ENCODE results near the gene TBL3.

Gene TBL3

DNA sequence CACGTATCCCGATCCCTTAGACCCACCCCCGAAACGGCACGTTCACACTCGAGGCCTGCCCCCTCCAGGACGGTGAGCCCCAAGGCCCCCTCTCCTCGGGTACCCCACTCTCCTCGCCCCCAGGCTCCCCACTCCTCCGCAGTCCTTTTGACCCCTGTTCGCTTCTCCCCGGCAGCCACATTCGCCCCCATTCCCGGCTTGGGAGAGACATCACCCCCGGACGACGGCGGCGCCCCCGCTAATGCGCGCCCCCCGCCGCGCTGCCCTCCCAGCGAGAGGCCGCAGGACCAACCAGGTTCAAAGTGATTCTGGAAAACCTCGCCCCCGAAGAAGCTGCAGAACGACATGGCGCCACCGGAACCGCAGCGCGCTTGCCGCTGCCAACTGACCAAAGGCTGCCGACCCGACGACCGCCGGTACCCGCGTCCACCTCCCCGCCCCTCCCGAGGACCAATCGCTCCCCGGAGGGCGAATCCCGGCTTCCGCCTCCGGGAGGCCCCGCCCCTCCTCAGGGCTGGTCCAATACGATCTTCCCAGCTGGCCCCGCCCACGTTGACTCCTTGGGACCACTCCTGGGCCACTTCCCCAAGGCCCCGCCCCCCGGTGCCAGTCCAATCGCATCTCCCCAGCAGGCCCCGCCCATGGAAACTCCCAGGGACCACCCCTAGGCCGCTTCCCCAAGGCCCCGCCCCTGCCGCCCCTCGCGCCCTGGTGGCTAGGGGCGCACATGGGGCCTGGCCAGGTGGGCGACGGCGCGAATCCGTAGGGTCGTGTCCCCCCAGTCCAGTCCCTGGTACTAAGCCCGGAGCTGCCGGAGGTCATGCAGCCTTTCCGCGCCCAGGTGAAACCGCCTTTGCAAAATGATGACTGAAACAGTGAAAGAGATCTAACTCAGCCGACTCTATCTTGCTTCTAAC lies 28.8 kb upstream of the TBL3 start, which contains the start of gene MSRB1:
Gene MSRB1 (minus strand): TSS at position 390 of the 917 bp plus-strand sequence. CDS start 43 bp downstream, at position 347.
- H2AFZ ChIP-seq (ENCODE audit: low read length), result peak within 1 kb of the TSS; percentile 81; the same call in 1 of the 2 replicates
- H3F3A ChIP-seq (ENCODE audit: low read depth), result no peaks in the 10 kb centered on the region
- no peaks in the 10 kb centered on the region for H3K9me2 ChIP-seq (replicated peaks; ENCODE audit: low read depth, low read length)
- peak within 1 kb of the TSS; percentile 79 for H3K4me2 ChIP-seq (ENCODE audit: low read depth, low read length, poor library complexity, severe bottlenecking)
- H3K27me3 ChIP-seq (ENCODE audit: insufficient read depth, low read length, poor library complexity, severe bottlenecking), result no peaks in the 10 kb centered on the region
- H3K9ac ChIP-seq (ENCODE audit: low read depth, low read length, poor library complexity, severe bottlenecking), result peak within 1 kb of the TSS; percentile 87
- no peaks in the 10 kb centered on the region for H3K9me3 ChIP-seq (ENCODE audit: insufficient read depth, low read depth, low read length)
- peaks cover 5% of the 10 kb centered on the region for H3K4me1 ChIP-seq (ENCODE audit: insufficient read depth, low read length, poor library complexity, severe bottlenecking)
- H3K36me3 ChIP-seq (ENCODE audit: insufficient read depth, low read length), result no peaks in the 10 kb centered on the region
- H4K20me1 ChIP-seq (ENCODE audit: insufficient read depth, low read length, poor library complexity, severe bottlenecking), result no peaks in the 10 kb centered on the region
- TF ChIP-seq EZH2phosphoT487 (IDR thresholded peaks at IDR 0.05; ENCODE audit: borderline replicate concordance), result no peak
- TF ChIP-seq, protein P1, sequence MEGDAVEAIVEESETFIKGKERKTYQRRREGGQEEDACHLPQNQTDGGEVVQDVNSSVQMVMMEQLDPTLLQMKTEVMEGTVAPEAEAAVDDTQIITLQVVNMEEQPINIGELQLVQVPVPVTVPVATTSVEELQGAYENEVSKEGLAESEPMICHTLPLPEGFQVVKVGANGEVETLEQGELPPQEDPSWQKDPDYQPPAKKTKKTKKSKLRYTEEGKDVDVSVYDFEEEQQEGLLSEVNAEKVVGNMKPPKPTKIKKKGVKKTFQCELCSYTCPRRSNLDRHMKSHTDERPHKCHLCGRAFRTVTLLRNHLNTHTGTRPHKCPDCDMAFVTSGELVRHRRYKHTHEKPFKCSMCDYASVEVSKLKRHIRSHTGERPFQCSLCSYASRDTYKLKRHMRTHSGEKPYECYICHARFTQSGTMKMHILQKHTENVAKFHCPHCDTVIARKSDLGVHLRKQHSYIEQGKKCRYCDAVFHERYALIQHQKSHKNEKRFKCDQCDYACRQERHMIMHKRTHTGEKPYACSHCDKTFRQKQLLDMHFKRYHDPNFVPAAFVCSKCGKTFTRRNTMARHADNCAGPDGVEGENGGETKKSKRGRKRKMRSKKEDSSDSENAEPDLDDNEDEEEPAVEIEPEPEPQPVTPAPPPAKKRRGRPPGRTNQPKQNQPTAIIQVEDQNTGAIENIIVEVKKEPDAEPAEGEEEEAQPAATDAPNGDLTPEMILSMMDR (conservative IDR thresholded peaks at IDR 0.05; ENCODE audit: low read length), result no peak
- H3K4me3 ChIP-seq (ENCODE audit: low read length, poor library complexity, severe bottlenecking), result peak within 1 kb of the TSS; percentile 85
- peaks cover 11% of the 10 kb centered on the region; the same call in 1 of the 2 replicates for H3K79me2 ChIP-seq (ENCODE audit: insufficient read depth, low read length)

DNA sequence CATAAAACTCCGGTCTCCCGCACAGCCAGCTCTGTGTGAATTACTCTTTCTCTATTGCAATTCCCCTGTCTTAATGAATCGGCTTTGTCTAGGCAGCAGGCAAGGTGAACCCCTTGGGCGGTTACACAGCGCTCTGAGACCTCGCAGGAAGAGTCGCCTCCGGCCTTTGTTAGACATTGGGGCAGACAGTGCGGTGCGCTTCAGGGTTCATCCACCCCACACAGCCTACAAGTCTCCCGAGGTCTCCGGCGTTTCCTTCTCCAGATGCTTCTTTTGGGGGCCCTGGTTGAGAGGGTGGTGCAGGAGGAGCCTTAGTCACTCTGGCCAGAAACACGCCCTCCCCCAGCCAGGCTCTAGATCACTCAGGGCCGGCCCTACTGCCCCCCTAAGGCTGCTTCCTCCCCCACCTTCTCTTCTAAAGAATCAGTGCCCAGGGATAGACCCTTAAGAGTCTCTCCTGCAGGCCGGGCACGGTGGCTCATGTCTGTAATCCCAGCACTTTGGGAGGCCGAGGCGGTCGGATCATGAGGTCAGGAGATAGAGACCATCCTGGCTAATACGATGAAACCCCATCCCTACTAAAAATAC lies 27.1 kb upstream of the TBL3 start:
- TF ChIP-seq, protein P1 (conservative IDR thresholded peaks at IDR 0.05; ENCODE audit: low read length), result no peak
- TF ChIP-seq EZH2phosphoT487 (IDR thresholded peaks at IDR 0.05; ENCODE audit: borderline replicate concordance), result no peak
- Histone ChIP-seq H3K4me1 (ENCODE audit: insufficient read depth, low read length, poor library complexity, severe bottlenecking) (peaks cover 5% of the 10 kb centered on the region), H3K36me3 (ENCODE audit: insufficient read depth, low read length) (no peaks in the 10 kb centered on the region)

DNA sequence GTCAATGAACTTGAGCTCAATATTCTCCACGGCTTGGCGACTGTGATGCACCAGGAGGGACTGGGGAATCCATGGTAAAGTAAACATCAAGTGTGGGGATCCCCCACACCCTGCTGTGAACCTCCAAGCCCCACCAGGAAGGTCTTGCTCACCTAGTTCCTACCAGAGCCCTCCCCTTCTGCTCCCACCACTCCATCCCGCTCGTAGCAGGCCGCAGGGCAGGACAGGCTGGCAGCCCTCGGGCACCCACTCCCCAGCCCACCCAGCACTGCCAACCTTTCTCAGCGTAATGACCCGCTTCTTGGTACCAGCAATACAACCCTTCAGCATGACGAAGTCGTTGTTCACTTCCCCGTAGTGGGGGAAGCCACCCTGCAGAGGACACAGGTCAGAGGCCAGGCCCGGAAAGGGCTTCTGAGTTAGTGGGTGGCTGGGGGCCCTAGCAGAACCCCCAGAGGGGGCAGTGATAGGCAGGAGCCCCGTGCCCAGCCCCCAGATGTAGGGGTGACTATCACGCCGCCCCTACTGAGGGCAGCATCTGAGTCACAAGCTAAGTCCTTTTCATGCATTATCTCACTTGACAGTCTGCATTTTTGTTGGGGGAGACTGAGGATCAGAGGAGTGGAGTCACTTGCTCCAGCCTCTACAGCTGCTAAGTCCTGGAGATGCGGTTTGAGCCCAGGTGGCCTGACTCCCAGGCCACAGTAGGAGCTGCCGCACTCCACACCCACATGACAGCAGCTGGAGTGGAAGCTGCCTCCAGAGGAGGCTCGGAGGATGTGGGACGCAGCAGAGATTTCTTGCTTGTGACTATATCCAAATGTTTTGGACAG lies 26.1 kb upstream of the TBL3 start:
- H3K36me3 ChIP-seq (ENCODE audit: insufficient read depth, low read length), result no peaks in the 10 kb centered on the region
- TF ChIP-seq, protein P1 (conservative IDR thresholded peaks at IDR 0.05; ENCODE audit: low read length), result no peak
- TF ChIP-seq EZH2phosphoT487 (IDR thresholded peaks at IDR 0.05; ENCODE audit: borderline replicate concordance), result no peak

More for the DNA sequence above, 27.1 kb upstream of the TBL3 start:
- Histone ChIP-seq H3K9me3 (ENCODE audit: insufficient read depth, low read depth, low read length) (no peaks in the 10 kb centered on the region), H3K9ac (ENCODE audit: low read depth, low read length, poor library complexity, severe bottlenecking) (no peak overlapping the region), H3K79me2 (ENCODE audit: insufficient read depth, low read length) (peaks cover 11% of the 10 kb centered on the region; the same call in 1 of the 2 replicates), H4K20me1 (ENCODE audit: insufficient read depth, low read length, poor library complexity, severe bottlenecking) (no peaks in the 10 kb centered on the region), H2AFZ (ENCODE audit: low read length) (no peak overlapping the region), H3K4me2 (ENCODE audit: low read depth, low read length, poor library complexity, severe bottlenecking) (no peak overlapping the region), H3K27me3 (ENCODE audit: insufficient read depth, low read length, poor library complexity, severe bottlenecking) (no peaks in the 10 kb centered on the region), H3K9me2 (replicated peaks; ENCODE audit: low read depth, low read length) (no peaks in the 10 kb centered on the region), H3F3A (ENCODE audit: low read depth) (no peaks in the 10 kb centered on the region), H3K4me3 (ENCODE audit: low read length, poor library complexity, severe bottlenecking) (no peak overlapping the region)

More for the DNA sequence above, 26.1 kb upstream of the TBL3 start:
- no peaks in the 10 kb centered on the region for H3K27me3 ChIP-seq (ENCODE audit: insufficient read depth, low read length, poor library complexity, severe bottlenecking)
- H3K9me3 ChIP-seq (ENCODE audit: insufficient read depth, low read depth, low read length), result no peaks in the 10 kb centered on the region
- peaks cover 5% of the 10 kb centered on the region for H3K4me1 ChIP-seq (ENCODE audit: insufficient read depth, low read length, poor library complexity, severe bottlenecking)
- H3K4me2 ChIP-seq (ENCODE audit: low read depth, low read length, poor library complexity, severe bottlenecking), result no peak overlapping the region
- H3F3A ChIP-seq (ENCODE audit: low read depth), result no peaks in the 10 kb centered on the region
- H2AFZ ChIP-seq (ENCODE audit: low read length), result no peak overlapping the region
- H4K20me1 ChIP-seq (ENCODE audit: insufficient read depth, low read length, poor library complexity, severe bottlenecking), result no peaks in the 10 kb centered on the region
- no peaks in the 10 kb centered on the region for H3K9me2 ChIP-seq (replicated peaks; ENCODE audit: low read depth, low read length)
- H3K79me2 ChIP-seq (ENCODE audit: insufficient read depth, low read length), result peaks cover 11% of the 10 kb centered on the region; the same call in 1 of the 2 replicates
- no peak overlapping the region for H3K4me3 ChIP-seq (ENCODE audit: low read length, poor library complexity, severe bottlenecking)
- no peak overlapping the region for H3K9ac ChIP-seq (ENCODE audit: low read depth, low read length, poor library complexity, severe bottlenecking)
